Measurements from ENCODE around the gene TSHZ1. TPM values are rescaled to one million over a fixed set of nuclear protein-coding genes. Genes with fewer than 3 reads are reported as not detected.
"Not testable (repeated sequence)": the region's sequence is repeated elsewhere in the genome, so short reads cannot be mapped to it uniquely, and the experiment has no call there.

TSHZ1 gene
- total RNA-seq, 1 donor = 10.5 TPM

- no peaks in the 10 kb centered on the region for H3K36me3 ChIP-seq (ENCODE audit: insufficient read depth, low read length)
- no peak overlapping the region for H2AFZ ChIP-seq (ENCODE audit: low read length)
- H3K27me3 ChIP-seq (ENCODE audit: insufficient read depth, low read length) = no peaks in the 10 kb centered on the region
- H3K4me3 ChIP-seq (ENCODE audit: insufficient read depth, low read length) = no peak overlapping the region
- no peaks in the 10 kb centered on the region for H4K20me1 ChIP-seq (ENCODE audit: insufficient read depth, low read length)
- peak; percentile 57 for DNase-seq (ENCODE audit: insufficient read length, low spot score, missing footprints)
- H3K27ac ChIP-seq (ENCODE audit: low read depth, low read length) = no peak overlapping the region
- no peak for TF ChIP-seq CTCF (IDR thresholded peaks at IDR 0.05; ENCODE audit: extremely low read depth, low read depth, low read length)
- H3K4me2 ChIP-seq (ENCODE audit: insufficient read depth, low read length) = no peak overlapping the region
- no peaks in the 10 kb centered on the region for H3K9me3 ChIP-seq (ENCODE audit: low read depth, low read length)
- no peaks in the 10 kb centered on the region for H3K4me1 ChIP-seq (ENCODE audit: insufficient read depth, low read length)
- no peaks in the 10 kb centered on the region for H3K79me2 ChIP-seq (ENCODE audit: insufficient read depth, low read length)
Measured at GRCh38 chr18:75324686-75325257, 114.2 kb downstream of the TSHZ1 start.

GRCh38 chr18:75329753-75330152 lies 119.2 kb downstream of the TSHZ1 start:
- H3K4me3 ChIP-seq (ENCODE audit: insufficient read depth, low read length); H3K79me2 ChIP-seq (ENCODE audit: insufficient read depth, low read length); H3K4me1 ChIP-seq (ENCODE audit: insufficient read depth, low read length); H2AFZ ChIP-seq (ENCODE audit: low read length); H4K20me1 ChIP-seq (ENCODE audit: insufficient read depth, low read length); H3K27ac ChIP-seq (ENCODE audit: low read depth, low read length); H3K4me2 ChIP-seq (ENCODE audit: insufficient read depth, low read length); H3K36me3 ChIP-seq (ENCODE audit: insufficient read depth, low read length); H3K27me3 ChIP-seq (ENCODE audit: insufficient read depth, low read length); DNase-seq (ENCODE audit: insufficient read length, low spot score, missing footprints); H3K9me3 ChIP-seq (ENCODE audit: low read depth, low read length): not testable (repeated sequence)

GRCh38 chr18:75330308-75330707 lies 119.7 kb downstream of the TSHZ1 start:
- no peaks in the 10 kb centered on the region for H3K27me3 ChIP-seq (ENCODE audit: insufficient read depth, low read length)
- H3K27ac ChIP-seq (ENCODE audit: low read depth, low read length) = no peak overlapping the region
- no peak overlapping the region for H3K4me3 ChIP-seq (ENCODE audit: insufficient read depth, low read length)
- TF ChIP-seq CTCF (IDR thresholded peaks at IDR 0.05; ENCODE audit: extremely low read depth, low read depth, low read length) = no peak
- DNase-seq (ENCODE audit: insufficient read length, low spot score, missing footprints) = no peak
- no peaks in the 10 kb centered on the region for H4K20me1 ChIP-seq (ENCODE audit: insufficient read depth, low read length)
- no peaks in the 10 kb centered on the region for H3K9me3 ChIP-seq (ENCODE audit: low read depth, low read length)
- no peak overlapping the region for H2AFZ ChIP-seq (ENCODE audit: low read length)
- H3K79me2 ChIP-seq (ENCODE audit: insufficient read depth, low read length) = no peaks in the 10 kb centered on the region
- no peak overlapping the region for H3K4me2 ChIP-seq (ENCODE audit: insufficient read depth, low read length)
- H3K36me3 ChIP-seq (ENCODE audit: insufficient read depth, low read length) = no peaks in the 10 kb centered on the region
- no peaks in the 10 kb centered on the region for H3K4me1 ChIP-seq (ENCODE audit: insufficient read depth, low read length)

DNA sequence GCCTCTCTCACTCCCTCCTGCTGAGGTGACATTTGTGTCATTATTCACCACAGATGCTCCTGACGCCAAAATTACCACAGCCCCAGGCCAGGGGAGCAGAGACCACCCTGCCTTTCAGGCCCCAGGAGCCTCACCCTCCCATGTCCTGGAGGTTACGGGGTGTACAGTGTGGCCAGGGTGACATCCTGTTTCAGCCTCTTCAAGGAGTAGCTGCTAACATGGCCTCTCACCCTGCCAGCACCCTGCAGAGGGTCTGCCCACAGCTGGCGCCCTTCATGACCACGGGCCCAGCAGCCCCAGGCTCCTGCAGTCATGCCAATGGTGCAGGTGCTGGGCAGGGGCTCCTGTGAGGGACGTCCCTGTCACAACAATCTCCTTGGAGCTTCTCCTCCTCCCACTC lies 124.3 kb downstream of the TSHZ1 start:
- H3K27me3 ChIP-seq (ENCODE audit: insufficient read depth, low read length) = no peaks in the 10 kb centered on the region
- no peak overlapping the region for H3K27ac ChIP-seq (ENCODE audit: low read depth, low read length)
- DNase-seq (ENCODE audit: insufficient read length, low spot score, missing footprints) = peak; percentile 38
- H3K4me3 ChIP-seq (ENCODE audit: insufficient read depth, low read length) = no peak overlapping the region
- no peaks in the 10 kb centered on the region for H3K36me3 ChIP-seq (ENCODE audit: insufficient read depth, low read length)
- H4K20me1 ChIP-seq (ENCODE audit: insufficient read depth, low read length) = no peaks in the 10 kb centered on the region
- H3K4me2 ChIP-seq (ENCODE audit: insufficient read depth, low read length) = no peak overlapping the region
- H2AFZ ChIP-seq (ENCODE audit: low read length) = no peak overlapping the region
- no peaks in the 10 kb centered on the region for H3K9me3 ChIP-seq (ENCODE audit: low read depth, low read length)
- no peaks in the 10 kb centered on the region for H3K79me2 ChIP-seq (ENCODE audit: insufficient read depth, low read length)
- TF ChIP-seq CTCF (IDR thresholded peaks at IDR 0.05; ENCODE audit: extremely low read depth, low read depth, low read length) = no peak
- no peaks in the 10 kb centered on the region for H3K4me1 ChIP-seq (ENCODE audit: insufficient read depth, low read length)
